ENCODE measurements around the gene VPS13D.

The VPS13D gene

DNA sequence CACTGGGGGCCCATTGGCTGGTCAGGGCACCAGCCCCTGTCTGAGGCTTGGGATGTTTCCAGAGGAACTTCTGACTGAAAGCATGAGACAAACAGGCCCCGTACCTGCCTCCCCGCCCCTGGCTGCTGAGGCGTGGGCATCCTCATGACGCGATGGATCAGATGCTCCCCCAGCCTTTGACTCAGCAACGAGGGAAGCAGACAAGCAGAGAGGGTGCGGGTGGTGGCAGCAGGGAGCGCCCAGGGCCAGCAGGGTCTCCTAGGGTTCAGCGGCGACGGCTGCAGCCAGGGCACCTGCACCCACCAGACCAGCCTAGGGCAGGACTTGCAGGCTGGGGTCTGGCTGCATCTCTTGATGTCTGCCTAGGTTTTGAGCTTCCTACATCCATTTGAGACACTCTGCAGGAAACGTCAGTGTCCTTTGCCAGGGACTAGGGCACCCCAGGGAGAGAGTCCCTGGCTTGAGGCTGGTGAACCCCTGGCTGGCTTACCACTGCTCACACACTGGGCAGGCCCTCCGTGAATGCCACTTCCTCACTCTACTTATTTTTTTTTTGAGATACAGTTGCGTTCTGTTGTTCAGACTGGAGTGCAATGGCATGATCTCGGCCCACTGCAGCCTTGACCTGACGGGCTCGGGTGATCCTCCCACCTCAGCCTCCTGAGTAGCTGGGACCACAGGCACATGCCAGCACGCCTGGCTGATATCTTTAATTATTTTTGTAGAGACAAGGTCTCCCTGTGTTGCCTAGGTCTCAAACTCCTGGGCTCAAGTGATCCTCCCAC is 324.9 kb downstream of the VPS13D start:
- no peak for ATAC-seq
- DNase-seq: no peak

DNA sequence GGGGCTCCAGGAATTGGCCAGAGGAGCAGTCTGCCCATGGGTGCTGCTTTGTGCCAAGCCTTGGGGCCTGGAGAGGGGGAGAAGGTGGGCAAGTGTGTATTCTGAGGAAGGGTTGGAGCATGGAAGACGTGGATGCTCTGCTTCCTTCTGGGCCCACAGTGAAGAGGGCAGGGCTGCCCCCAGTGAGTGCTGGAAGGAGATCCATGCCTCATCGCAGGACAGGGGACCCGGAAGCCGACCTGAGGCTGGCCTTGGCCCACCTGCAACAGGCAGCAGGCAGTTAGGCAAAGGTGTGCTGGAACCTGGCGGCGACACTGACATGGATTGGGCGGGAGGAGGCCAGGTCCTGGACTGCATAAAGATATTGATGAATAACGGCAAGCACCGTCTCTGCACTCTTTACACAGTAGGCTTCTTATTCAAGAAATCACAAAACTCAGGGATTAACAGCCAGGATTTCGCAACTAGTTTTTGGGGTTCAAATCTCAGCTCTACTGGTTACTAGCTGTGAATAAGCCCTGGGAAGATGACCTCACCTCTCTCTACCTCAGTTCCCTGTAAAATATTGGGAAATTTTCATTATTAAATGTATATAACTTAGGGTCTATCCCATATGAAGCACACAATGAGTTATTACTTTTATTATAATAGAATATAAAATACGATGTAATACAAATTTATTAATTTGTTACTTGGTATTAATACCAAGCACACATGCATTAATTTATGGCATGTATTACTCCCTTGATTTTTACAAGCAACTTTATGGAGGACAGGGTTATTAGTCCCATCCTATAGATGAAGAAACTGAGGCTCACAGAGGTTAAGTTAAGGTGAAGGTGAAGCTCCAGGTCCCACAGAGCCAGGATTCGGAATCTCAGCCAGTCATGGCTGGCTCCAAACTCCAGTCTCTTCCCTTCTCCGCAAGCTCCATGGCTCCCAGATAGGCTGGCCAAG is 325.9 kb downstream of the VPS13D start:
- ATAC-seq: no peak

DNA sequence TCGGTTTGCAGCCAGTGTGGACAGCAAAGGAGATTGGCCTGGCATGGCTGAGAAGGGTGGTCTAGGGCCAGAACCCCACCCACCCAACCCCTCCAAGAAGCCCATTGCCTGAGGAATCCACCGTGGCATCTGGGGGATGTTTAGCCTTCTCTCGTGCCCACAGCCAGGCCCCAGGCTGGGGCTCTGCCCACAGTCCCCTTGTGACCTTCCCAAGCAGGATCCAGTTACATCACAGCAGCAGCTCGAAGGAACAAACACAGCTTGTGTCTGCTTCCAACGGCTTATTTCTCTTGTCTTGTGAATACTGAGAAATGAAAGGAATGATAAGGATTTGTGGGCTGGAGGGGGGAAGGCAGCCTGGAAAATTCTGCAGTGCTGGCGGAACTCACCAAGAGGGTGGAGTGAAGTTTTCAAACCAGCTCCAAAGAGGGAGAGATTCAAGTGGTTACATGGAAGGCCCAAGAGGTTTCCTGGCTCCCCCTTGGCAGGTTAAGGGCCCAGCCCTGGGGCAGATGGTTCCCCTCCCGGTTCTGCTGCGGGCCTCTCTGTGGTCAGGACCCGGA is 326.6 kb downstream of the VPS13D start:
- no peak for ATAC-seq
- no peak for DNase-seq

More for the DNA sequence above, 325.9 kb downstream of the VPS13D start:
- DNase-seq: no peak

GRCh38 chr1:12556957-12557935 is 327.4 kb downstream of the VPS13D start:
- no peak for DNase-seq

DNA sequence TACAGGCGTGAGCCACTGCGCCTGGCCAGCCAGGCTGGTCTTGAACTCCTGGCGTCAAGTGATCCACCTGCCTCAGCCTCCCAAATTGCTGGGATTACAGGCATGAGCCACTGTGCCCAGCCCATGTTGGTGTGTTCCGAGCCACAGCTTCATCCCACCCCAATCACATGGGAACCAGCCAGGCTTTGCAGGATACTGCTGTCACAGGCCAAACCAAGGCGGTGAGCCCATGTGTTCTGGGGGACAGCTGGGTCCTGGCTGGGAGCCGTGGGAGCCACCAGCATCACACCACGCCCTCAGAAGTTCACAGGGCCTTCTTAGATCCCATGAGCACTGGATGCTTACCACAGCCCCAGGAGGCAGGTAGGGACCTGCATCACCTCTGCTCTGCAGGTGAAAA is 331.3 kb downstream of the VPS13D start:
- ATAC-seq: no peak
- DNase-seq: no peak

More at GRCh38 chr1:12556957-12557935, 327.4 kb downstream of the VPS13D start:
- ATAC-seq: no peak
